Activated effector memory CD4-positive, alpha-beta T cell treated with anti-CD3 and anti-CD28 coated beads, Interleukin-2, amount 50 U/mL, for 16 hours (primary cell): ENCODE results near the gene DHH.
"Not testable (repeated sequence)": the region's sequence is repeated elsewhere in the genome, so short reads cannot be mapped to it uniquely, and the experiment has no call there.

ENCODE experiments used
- DNase-seq: peaks from one replicate; pipeline ENCODE4 v3.0.0-alpha.2; 2020

The DHH gene

GRCh38 chr12:49094160-49094974 is at the start of gene DHH:
Gene DHH (minus strand): TSS chr12:49094801. CDS start chr12:49094512, 289 bp downstream.
- DNase-seq, result no peak

- no peak for DNase-seq
Measured at GRCh38 chr12:49144384-49144783, 49.8 kb upstream of the DHH start.

DNA sequence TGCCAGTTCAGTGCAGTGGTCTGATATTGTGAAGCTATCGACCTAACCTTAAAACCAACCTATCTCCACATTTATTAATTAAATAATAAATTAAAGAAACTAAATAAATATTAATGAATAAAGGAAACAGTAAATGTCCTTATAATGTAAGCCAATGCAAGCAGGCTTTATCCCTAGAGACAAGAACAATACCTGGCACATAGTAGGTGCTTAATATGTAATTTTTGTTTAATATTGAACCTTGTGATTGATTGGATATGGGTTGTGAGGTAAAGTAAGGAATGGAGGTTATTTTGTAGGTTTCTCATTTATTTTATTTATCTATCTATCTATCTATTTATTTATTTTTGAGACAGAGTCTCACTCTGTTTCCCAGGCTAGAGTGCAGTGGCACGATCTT is 44.4 kb upstream of the DHH start:
- DNase-seq, result no peak

DNA sequence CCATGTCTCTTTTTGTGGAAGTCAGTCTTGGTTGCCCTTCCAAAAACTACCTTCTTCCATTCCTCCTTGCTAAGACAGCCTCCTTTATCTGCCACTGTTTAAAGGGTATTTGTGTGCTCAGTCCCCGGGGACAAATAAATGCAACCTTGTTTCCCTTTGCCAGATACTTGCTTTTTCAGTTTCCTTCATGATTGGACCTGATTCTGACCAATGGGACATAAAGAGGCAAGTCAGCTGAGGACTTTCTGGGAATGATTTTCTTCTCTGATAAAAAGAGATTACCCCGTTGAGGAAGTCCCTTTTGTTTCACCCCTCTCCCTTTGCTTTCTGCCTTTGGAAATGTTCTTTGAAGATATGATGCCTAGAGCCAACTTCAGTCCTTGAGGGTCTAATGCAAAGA is 44.0 kb upstream of the DHH start:
- no peak for DNase-seq

GRCh38 chr12:49137476-49137875 is 42.9 kb upstream of the DHH start:
- no peak for DNase-seq

DNA sequence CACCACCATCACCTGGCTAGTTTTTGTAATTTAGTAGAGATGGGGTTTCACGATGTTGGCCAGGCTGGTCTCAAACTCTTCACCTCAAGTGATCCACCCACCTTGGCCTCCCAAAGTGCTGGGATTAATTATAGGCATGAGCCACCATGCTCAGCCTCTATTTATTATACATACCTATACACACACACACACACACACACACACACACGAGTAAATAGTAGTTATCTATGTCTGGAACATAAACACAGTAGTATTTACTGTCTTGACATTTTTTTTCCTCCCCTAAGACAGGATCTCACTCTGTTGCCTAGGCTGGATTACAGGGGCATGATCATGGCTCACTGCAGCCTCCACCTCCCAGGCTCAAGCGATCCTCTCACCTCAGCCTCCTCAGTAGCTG is 42.4 kb upstream of the DHH start:
- DNase-seq, result not testable (repeated sequence)

GRCh38 chr12:49133590-49133989 is 39.0 kb upstream of the DHH start:
- no peak for DNase-seq

GRCh38 chr12:49133014-49133413 is 38.4 kb upstream of the DHH start:
- no peak for DNase-seq

DNA sequence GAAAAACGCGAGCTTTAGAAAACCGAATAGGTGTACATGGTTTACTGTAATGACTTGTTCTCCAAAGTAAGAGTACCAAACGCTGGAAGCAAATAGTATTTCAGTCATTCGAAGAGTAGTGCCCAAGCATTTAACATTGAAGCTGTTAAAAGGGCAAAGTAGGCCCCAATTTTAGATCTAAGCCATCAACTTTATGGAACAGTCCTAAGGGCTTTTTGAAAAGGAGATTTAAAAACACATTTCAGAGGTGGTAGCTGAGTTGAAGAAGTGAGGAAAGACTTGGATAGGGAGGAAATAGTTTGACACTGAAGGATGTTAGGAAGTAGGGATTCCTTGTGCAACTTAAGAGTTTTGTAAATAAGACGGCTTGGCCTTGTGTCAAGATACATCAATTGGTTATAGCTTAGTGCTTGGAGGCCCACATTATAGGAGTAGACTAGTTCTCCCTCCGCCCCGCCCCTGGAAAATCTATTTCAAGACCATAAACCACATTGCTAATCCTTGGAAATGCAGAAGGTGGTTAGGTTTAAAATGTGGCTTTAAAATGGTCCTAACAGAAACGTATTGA is 37.4 kb upstream of the DHH start:
- DNase-seq, result no peak

DNA sequence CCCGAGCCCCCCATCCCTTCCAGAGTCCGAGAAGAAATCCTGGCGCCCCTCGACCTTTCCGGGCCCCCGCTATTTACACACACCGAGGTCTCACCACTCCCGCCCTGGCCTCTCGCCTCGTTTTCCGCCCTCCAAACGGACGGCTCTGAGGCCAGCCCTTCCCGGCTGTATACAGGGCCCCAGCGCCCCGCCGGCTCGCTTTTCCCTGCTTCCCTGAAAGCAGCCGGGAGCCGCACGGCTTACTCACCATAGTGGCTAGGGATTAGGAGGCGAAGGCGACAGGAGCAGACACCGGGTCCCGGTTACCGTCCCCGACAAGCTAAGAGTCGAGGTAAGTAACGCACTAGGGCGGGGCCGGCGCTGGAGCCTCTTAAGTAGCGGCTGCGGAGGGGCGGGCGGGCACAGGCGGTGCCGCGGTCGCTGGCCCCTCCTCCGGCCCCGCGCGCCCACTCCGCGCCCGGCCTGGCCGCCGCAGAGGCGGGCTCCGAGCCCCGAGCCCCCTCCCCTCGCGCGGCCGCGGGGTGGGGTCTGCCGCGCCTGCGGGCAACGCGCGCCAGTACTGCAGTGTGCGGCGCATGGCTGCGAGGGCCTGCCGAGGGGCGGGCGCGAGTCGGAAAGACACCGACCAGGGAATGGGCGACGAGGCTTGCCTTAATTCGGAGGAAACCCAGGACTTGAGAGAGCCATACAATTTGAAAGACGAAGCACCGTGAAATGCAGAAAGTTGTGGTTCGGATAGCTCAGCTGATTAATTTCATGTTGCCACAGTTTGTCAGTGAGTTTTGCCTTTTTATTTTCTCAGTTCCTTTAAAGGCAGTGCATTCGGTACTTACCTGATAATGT is 36.7 kb upstream of the DHH start, which contains the start of gene TUBA1B:
Gene TUBA1B, minus strand, starts transcription at position 345 of the 843 bp plus-strand sequence. Its CDS starts 95 bp downstream, at position 250.
- peak; percentile 96 for DNase-seq

DNA sequence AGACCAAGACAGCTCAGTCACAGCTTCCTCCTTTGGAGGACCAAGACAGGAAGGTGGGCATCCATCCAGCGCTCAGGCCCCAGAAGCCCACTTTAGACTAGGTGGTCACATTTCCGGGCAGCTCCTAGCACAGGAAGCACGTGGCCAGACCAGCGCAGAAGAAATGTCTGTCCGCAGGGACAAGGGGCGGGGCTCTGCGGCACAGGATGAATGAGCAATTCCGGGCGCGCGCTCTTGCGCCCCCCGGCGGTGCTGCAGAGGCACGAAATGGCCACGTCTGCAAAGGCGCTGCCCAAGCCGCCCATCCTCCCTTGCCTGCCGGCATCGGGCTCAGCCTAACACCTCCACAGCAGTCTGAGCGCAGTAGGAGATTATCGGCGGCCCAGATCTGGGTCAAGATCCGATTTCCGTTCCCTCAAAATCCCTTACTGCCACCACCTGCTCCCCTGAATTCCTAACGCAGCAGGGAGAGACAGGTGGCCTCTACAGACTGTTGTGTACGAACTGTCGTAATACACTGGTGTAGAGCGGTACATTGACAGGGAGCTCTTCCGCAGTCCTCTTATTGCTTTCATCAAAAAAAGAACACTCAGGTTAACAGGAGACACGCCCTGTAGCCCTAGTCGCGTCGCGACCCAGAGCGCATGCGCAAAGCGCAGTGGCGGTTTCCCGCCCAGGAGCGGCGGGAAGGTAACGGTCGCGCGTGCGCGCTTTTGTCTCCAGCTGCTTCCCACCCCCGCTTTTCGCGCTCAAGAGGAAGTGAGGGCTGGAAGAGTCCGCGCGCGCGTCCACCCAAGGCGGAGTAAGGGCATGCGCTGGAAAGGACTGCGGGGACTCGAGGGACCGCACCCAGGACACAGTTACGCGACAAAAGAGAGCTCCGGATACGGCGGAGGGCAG is 35.8 kb upstream of the DHH start:
- DNase-seq, result peak; percentile 97

DNA sequence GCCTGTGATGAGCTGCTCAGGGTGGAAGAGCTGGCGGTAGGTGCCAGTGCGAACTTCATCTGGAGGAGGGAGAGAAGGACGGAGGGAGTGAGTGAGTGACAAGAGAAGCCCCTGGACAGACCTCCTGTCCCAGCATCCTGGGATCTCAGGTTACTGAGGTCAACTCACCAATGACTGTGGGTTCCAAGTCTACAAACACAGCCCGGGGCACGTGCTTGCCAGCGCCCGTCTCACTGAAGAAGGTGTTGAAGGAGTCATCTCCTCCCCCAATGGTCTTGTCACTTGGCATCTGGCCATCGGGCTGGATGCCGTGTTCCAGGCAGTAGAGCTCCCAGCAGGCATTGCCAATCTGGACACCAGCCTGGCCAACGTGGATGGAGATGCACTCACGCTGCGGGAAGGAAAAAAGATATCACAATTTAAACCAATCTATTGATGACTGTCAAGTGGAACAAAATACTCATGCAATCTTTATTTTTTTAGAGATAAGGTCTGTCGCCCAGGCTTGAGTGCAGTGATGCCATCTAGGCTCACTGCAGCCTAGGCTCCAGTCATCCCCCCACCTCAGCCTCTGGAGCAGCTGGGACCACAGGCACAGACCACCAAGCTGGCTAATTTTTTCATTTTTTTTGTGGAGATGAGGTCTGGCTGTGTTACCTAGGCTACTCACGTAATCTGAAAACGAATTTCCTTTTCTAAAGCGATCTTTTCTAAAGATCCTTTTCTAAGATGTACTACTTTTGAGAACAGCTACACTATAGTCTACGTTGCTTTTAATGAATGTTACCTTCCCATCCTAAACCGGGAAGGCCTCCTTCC is 34.9 kb upstream of the DHH start:
- DNase-seq, result peak; percentile 69

- not testable (repeated sequence) for DNase-seq
Measured at GRCh38 chr12:49127971-49128370, 33.4 kb upstream of the DHH start.

GRCh38 chr12:49126852-49127763 is 32.5 kb upstream of the DHH start:
- DNase-seq, result no peak

DNA sequence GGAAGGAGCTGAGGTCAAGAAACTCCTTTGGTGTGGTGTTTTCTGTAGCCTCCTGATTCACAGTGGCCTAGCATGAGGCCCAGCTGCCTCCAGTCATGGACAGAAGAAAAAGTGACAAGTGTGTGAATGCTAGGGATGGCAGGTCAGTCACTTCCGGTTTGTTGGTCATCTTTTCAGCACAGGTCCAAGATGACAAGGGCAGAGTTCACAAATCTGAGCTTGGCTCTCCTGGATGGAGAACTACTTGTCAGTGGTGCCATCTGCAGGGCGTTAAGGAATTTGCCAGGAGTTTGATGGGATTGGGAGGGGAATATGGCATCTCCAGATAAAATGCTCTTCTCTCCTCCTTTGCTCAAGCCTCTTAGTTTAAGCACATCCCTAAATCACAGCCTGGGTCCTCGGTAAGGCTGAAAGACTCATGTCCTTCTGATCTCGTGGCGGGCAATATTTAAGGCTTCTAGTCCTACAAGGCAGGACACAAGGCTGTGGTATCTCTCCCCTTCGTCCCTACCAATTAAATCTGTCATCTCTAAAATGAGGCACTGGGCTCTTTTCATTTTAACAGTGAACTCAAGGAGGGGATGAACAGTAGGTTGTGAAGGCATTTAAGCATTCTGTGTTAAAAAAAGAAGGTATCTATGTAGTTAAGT is 26.6 kb upstream of the DHH start:
- no peak for DNase-seq

GRCh38 chr12:49111206-49111605 is 16.6 kb upstream of the DHH start:
- no peak for DNase-seq

- DNase-seq, result peak; percentile 98
Measured at GRCh38 chr12:49110464-49111155, 16.0 kb upstream of the DHH start, which contains the start of gene LMBR1L. Gene LMBR1L (minus strand): TSS chr12:49110847. CDS start chr12:49110555, 292 bp downstream.

- DNase-seq, result no peak
Measured at GRCh38 chr12:49109641-49110463, 15.3 kb upstream of the DHH start.
